Urinary bladder (tissue), 4 donors: ENCODE data around the gene DGKA. TPM values are rescaled to one million over a fixed set of nuclear protein-coding genes. Genes with fewer than 3 reads are reported as not detected.
"Not testable (repeated sequence)": the region's sequence is repeated elsewhere in the genome, so short reads cannot be mapped to it uniquely, and the experiment has no call there.

ENCODE experiments used
- DNase-seq: peaks from one replicate; pipeline ENCODE4 v3.0.0-alpha.2; 2015; ENCODE audit errors: extremely low spot score
- H3K27ac ChIP-seq: one replicate; pipeline ENCODE4 v1.5.1; 2013; ENCODE audit warnings: low read depth, mild to moderate bottlenecking, moderate library complexity
- H3K36me3 ChIP-seq: one replicate; pipeline ENCODE4 v1.6.1; 2013; ENCODE audit warnings: mild to moderate bottlenecking, moderate library complexity; ENCODE audit not compliant: insufficient read depth
- H3K4me1 ChIP-seq: one replicate; pipeline ENCODE4 v1.6.1; 2013; ENCODE audit warnings: mild to moderate bottlenecking, moderate library complexity; ENCODE audit not compliant: insufficient read depth
- H3K4me3 ChIP-seq: one replicate; pipeline ENCODE4 v1.5.1; 2013; ENCODE audit warnings: low read depth, low read length
- WGBS: extraction: QIAGEN DNeasy Blood & Tissue Kit; methylation state at CpG from one replicate; pipeline ENCODE4 v1.1.7; 2013; 5-methylcytosine and 5-hydroxymethylcytosine counted together
- polyA plus RNA-seq: library from polyadenylated mRNA; stranded (reverse); fragments of 200-250 nt; gene quantifications from one replicate; pipeline ENCODE4 v1.2.3, GENCODE V29; 2013
- total RNA-seq: library from RNA; depleted of rRNA; stranded (reverse); fragments of >200 nt; gene quantifications from one replicate; pipeline ENCODE4 v1.2.3, GENCODE V29; 2014
- donor health status: healthy with polysubstance abuse.
- donor health status: healthy.

Gene DGKA
- total and polyA plus RNA-seq, 2 donors: 31.7 to 33.6 TPM

GRCh38 chr12:55984861-55985260 is 53.9 kb downstream of the DGKA start:
- H3K4me3 ChIP-seq: no peak overlapping the region
- peaks cover 4% of the 10 kb centered on the region for H3K36me3 ChIP-seq
- WGBS: 66% methylated on average over 2 of the region's 2 CpGs
- no peaks in the 10 kb centered on the region for H3K4me1 ChIP-seq
- no peak overlapping the region for H3K27ac ChIP-seq
- no peak for DNase-seq

- H3K36me3 ChIP-seq: peaks cover 5% of the 10 kb centered on the region
- WGBS: 92% methylated on average over 4 of the region's 4 CpGs
- H3K27ac ChIP-seq: no peak overlapping the region
- no peak for DNase-seq
- no peaks in the 10 kb centered on the region for H3K4me1 ChIP-seq
- no peak overlapping the region for H3K4me3 ChIP-seq
Observed at GRCh38 chr12:55985341-55985740, 54.4 kb downstream of the DGKA start.

- not testable (repeated sequence) for H3K27ac ChIP-seq, DNase-seq, H3K36me3 ChIP-seq, H3K4me1 ChIP-seq, H3K4me3 ChIP-seq
- WGBS: 91% methylated on average over 7 of the region's 7 CpGs
Observed at GRCh38 chr12:55985976-55986375, 55.0 kb downstream of the DGKA start.

GRCh38 chr12:55991110-55991509 is 60.1 kb downstream of the DGKA start:
- Histone ChIP-seq H3K27ac (no peak overlapping the region), H3K4me3 (no peak overlapping the region), H3K4me1 (no peaks in the 10 kb centered on the region), H3K36me3 (peaks cover 19% of the 10 kb centered on the region)
- WGBS: 92% methylated on average over 3 of the region's 3 CpGs
- no peak for DNase-seq

- Histone ChIP-seq H3K27ac (no peak overlapping the region), H3K36me3 (peaks cover 19% of the 10 kb centered on the region), H3K4me1 (no peaks in the 10 kb centered on the region), H3K4me3 (no peak overlapping the region)
- 86% methylated on average over 4 of the region's 4 CpGs for WGBS
- DNase-seq: no peak
Observed at GRCh38 chr12:55993230-55993853, 62.4 kb downstream of the DGKA start.

- WGBS: 75% methylated on average over 8 of the region's 8 CpGs
- no peak overlapping the region for H3K27ac ChIP-seq
Observed at GRCh38 chr12:55995366-55995765, 64.4 kb downstream of the DGKA start.

GRCh38 chr12:55996201-55996714 is 65.3 kb downstream of the DGKA start:
- no peak for DNase-seq
- WGBS: 25% methylated on average over 14 of the region's 14 CpGs
- peaks cover 10% of the 10 kb centered on the region for H3K36me3 ChIP-seq

More at GRCh38 chr12:55995366-55995765, 64.4 kb downstream of the DGKA start:
- peaks cover 14% of the 10 kb centered on the region for H3K36me3 ChIP-seq
- DNase-seq: no peak
- no peaks in the 10 kb centered on the region for H3K4me1 ChIP-seq
- H3K4me3 ChIP-seq: no peak overlapping the region

GRCh38 chr12:55996715-55997534 is 66.0 kb downstream of the DGKA start, which contains the start of gene SUOX:
Gene SUOX (plus strand): TSS chr12:55997276. CDS start chr12:56002222, 4,946 bp downstream.
- DNase-seq: peak; percentile 93
- no peaks in the 10 kb centered on the region for H3K4me1 ChIP-seq
- peaks cover 9% of the 10 kb centered on the region for H3K36me3 ChIP-seq
- under 1% methylated on average over 27 of the region's 27 CpGs for WGBS
- H3K4me3 ChIP-seq: peak within 1 kb of the TSS; percentile 53
- H3K27ac ChIP-seq: peak within 1 kb of the TSS; percentile 47

More at GRCh38 chr12:55996201-55996714, 65.3 kb downstream of the DGKA start:
- Histone ChIP-seq H3K4me1 (no peaks in the 10 kb centered on the region), H3K27ac (no peak overlapping the region), H3K4me3 (peak overlapping the region; percentile 53)

- WGBS: 3% methylated on average over 5 of the region's 5 CpGs
- peaks cover 6% of the 10 kb centered on the region for H3K36me3 ChIP-seq
- DNase-seq: no peak
- peak overlapping the region; percentile 53 for H3K4me3 ChIP-seq
- H3K4me1 ChIP-seq: no peaks in the 10 kb centered on the region
- H3K27ac ChIP-seq: peak overlapping the region; percentile 47
Observed at GRCh38 chr12:55997535-55997859, 66.5 kb downstream of the DGKA start.

- not testable (repeated sequence) for H3K4me3 ChIP-seq, DNase-seq, H3K4me1 ChIP-seq
Observed at GRCh38 chr12:55999522-55999921, 68.6 kb downstream of the DGKA start.

GRCh38 chr12:55999999-56000540 is 69.1 kb downstream of the DGKA start:
- not testable (repeated sequence) for H3K36me3 ChIP-seq, H3K4me3 ChIP-seq, H3K27ac ChIP-seq, DNase-seq, H3K4me1 ChIP-seq
- WGBS: 97% methylated on average over 33 of the region's 33 CpGs

More at GRCh38 chr12:55999522-55999921, 68.6 kb downstream of the DGKA start:
- not testable (repeated sequence) for H3K36me3 ChIP-seq, H3K27ac ChIP-seq
- WGBS: 79% methylated on average over 5 of the region's 6 CpGs

- H3K4me3 ChIP-seq: no peak overlapping the region
- no peaks in the 10 kb centered on the region for H3K4me1 ChIP-seq
- DNase-seq: no peak
- no peaks in the 10 kb centered on the region for H3K36me3 ChIP-seq
- WGBS: 80% methylated on average over 7 of the region's 7 CpGs
- H3K27ac ChIP-seq: no peak overlapping the region
Observed at GRCh38 chr12:56001487-56002100, 70.6 kb downstream of the DGKA start.

GRCh38 chr12:56003376-56003775 is 72.4 kb downstream of the DGKA start:
- H3K36me3 ChIP-seq, H3K4me1 ChIP-seq, H3K27ac ChIP-seq, DNase-seq, H3K4me3 ChIP-seq: not testable (repeated sequence)
- WGBS: 84% methylated on average over 5 of the region's 5 CpGs
